Measurements from ENCODE around the gene SGK2. TPM values are rescaled to one million over a fixed set of nuclear protein-coding genes. Genes with fewer than 3 reads are reported as not detected.

Gene SGK2
- total RNA-seq, 4 donors from 2014 or later, result 0.87 to 3.6 (median 1.3) TPM

DNA sequence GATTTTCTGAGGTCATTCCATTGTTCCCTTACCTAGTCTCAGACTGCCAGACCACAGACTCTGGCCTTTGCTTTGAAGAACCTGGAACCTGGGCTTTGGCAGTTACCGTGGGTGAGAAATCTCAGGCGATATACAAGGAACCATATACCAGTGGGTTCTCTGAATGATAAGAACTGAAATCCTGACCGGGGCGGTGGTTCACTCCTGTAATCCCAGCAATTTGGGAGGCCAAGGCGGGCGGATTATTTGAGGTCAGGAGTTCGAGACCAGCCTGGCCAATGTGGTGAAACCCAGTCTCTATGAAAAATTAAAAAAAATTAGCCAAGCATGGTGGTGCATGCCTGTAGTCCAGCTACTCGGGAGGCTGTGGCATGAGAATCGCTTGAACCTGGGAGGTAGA lies 14.3 kb upstream of the SGK2 start:
- Histone ChIP-seq H3K4me3 (no peak overlapping the region), H3K4me1 (no peaks in the 10 kb centered on the region), H3K27me3 (no peaks in the 10 kb centered on the region), H3K9me3 (peaks cover 0 to 7% (median 0%) of the 10 kb centered on the region in 4 donors), H3K27ac (no peak overlapping the region), H3K36me3 (peaks cover 0 to 76% (median 2%) of the 10 kb centered on the region in 3 donors)
- no peak for DNase-seq (ENCODE audit: low spot score in 2 of 2)
- TF ChIP-seq POLR2A (IDR thresholded peaks at IDR 0.05) (no peak), EP300 (IDR thresholded peaks at IDR 0.05) (no peak)
- TF ChIP-seq, protein P1, sequence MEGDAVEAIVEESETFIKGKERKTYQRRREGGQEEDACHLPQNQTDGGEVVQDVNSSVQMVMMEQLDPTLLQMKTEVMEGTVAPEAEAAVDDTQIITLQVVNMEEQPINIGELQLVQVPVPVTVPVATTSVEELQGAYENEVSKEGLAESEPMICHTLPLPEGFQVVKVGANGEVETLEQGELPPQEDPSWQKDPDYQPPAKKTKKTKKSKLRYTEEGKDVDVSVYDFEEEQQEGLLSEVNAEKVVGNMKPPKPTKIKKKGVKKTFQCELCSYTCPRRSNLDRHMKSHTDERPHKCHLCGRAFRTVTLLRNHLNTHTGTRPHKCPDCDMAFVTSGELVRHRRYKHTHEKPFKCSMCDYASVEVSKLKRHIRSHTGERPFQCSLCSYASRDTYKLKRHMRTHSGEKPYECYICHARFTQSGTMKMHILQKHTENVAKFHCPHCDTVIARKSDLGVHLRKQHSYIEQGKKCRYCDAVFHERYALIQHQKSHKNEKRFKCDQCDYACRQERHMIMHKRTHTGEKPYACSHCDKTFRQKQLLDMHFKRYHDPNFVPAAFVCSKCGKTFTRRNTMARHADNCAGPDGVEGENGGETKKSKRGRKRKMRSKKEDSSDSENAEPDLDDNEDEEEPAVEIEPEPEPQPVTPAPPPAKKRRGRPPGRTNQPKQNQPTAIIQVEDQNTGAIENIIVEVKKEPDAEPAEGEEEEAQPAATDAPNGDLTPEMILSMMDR (IDR thresholded peaks at IDR 0.05), result no peak
- WGBS, 2 donors, result 90 to 95% methylated on average over 9 of the region's 9 CpGs

DNA sequence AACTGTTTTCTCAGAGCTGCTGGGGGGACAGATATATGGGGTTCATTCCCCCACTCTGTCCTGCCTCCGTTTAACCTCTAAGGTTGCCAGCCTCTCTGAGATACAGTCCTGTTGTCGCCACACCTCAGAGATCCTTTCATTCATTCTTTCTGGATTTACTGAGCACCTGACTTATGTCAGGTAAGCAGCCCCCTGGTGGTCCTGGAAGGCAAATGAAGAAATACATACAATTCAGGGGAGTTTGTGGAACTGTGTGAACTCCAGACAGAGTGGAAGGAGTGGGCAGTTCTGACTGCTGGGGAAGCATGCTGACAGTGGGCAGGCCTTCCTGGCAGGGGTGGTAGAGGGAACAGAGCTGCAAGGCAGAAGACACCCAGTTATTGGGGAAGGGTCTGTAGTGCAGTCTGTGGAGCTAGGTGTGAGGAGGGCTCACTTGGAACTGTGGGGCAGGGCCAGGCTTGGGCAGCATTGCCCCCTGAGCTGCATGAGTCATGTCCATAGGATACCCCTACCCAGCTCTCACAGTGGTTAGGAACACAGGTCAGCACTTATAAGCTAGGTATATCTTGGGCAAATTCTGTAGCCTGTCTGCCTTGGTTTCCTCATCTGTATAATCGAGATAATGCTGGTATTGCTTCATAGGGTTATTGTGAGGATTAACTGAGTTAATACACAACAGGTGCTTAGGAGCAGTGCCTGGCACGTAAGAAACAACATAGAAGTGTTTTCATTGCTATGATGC lies 12.8 kb upstream of the SGK2 start:
- no peak overlapping the region for H3K4me3 ChIP-seq
- 92 to 93% methylated on average over 4 of the region's 4 CpGs for WGBS, 2 donors

DNA sequence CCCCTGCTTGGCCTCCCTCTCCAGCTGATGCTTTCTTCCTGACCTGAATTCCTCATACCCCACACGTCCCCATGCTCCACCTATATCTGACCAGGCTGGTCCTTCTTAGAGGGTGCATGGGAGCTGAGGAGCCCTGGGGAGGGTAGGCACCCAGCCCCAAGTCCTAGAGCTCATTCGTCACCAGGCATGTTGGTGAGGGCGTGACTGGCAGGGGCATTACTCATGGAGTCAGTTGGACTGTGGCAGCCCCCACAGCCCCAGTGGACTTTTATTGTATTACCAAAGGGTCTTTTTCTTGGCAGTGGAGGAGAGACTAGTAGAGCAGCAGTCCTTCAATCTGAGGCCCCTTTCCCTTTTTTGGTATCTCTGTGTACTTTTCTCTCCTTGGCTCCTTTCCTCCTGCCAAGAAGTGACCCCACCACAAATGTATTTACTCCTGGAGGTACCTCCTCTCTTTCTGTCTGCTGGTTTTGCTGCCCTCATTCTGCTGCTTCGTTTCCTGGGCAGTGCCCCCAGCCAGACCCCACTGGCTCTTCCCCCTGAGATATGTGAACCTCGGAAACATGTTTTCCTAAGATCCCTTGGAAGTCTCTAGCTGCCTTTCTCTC lies 10.4 kb upstream of the SGK2 start:
- Histone ChIP-seq H3K27ac (no peak overlapping the region), H3K9me3 (peaks cover 0 to 7% (median 0%) of the 10 kb centered on the region in 4 donors), H3K4me3 (no peak overlapping the region), H3K36me3 (peaks cover 0 to 52% (median 2%) of the 10 kb centered on the region in 3 donors), H3K4me1 (no peaks in the 10 kb centered on the region), H3K27me3 (no peaks in the 10 kb centered on the region)
- DNase-seq (ENCODE audit: low spot score in 2 of 2), result no peak
- 65 to 74% methylated on average over 5 of the region's 5 CpGs for WGBS, 2 donors
- TF ChIP-seq EP300 (IDR thresholded peaks at IDR 0.05) (no peak), POLR2A (IDR thresholded peaks at IDR 0.05) (no peak)
- TF ChIP-seq, protein P1 (IDR thresholded peaks at IDR 0.05), result no peak

More for the DNA sequence above, 12.8 kb upstream of the SGK2 start:
- DNase-seq (ENCODE audit: low spot score in 2 of 2), result no peak
- Histone ChIP-seq H3K27me3 (no peaks in the 10 kb centered on the region), H3K9me3 (peaks cover 0 to 7% (median 0%) of the 10 kb centered on the region in 4 donors), H3K27ac (no peak overlapping the region), H3K4me1 (no peaks in the 10 kb centered on the region), H3K36me3 (peaks cover 0 to 62% (median 2%) of the 10 kb centered on the region in 3 donors)
- TF ChIP-seq, protein P1 (IDR thresholded peaks at IDR 0.05), result no peak
- no peak for TF ChIP-seq POLR2A (IDR thresholded peaks at IDR 0.05)
- TF ChIP-seq EP300 (IDR thresholded peaks at IDR 0.05), result no peak

DNA sequence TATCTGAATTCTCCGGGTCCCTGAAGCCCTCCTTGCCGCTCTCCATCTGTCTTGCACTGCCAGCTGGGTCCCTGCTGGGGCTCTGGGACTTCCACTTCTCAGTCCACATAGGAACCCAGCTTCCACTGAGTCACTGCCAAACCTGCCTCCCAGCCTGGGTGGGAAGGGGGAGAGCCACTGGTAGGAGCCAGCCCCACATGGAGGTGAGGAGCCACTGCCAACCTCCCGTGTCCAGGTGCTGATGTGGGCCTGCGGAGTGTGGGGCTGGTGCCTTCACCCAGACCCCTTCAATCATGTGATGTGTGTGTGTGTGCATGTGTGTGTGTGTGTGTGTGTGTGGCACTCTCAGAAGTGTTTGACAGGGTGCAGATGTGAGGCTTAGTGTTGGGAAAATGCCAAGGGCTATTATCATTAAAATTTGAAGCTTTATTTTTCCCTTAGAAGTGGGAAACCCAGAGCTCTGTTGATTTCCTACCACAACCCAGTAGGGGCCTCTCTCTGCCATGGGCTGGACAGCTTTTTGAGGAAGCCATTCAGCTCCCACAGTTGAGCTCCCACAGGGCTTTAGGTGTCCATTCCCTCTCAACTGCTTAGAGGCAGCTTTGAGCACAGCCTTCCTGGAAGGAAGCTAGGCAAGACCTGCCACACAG lies 9.3 kb upstream of the SGK2 start:
- no peak for DNase-seq (ENCODE audit: low spot score in 2 of 2)
- Histone ChIP-seq H3K27ac (no peak overlapping the region), H3K9me3 (peaks cover 0 to 7% (median 0%) of the 10 kb centered on the region in 4 donors), H3K36me3 (peaks cover 0 to 43% (median 2%) of the 10 kb centered on the region in 3 donors), H3K4me1 (no peaks in the 10 kb centered on the region), H3K27me3 (no peaks in the 10 kb centered on the region), H3K4me3 (no peak overlapping the region)
- WGBS, 2 donors, result 90 to 95% methylated on average over 2 to 4 of the region's 4 CpGs
- no peak for TF ChIP-seq EP300 (IDR thresholded peaks at IDR 0.05)
- TF ChIP-seq, protein P1 (IDR thresholded peaks at IDR 0.05), result no peak
- no peak for TF ChIP-seq POLR2A (IDR thresholded peaks at IDR 0.05)
